Erythroblast (primary cell): ENCODE results near the gene AMPD3.

ENCODE experiments used
- GATA1 ChIP-seq: IDR thresholded peaks from 2 replicates; pipeline ENCODE4 v1.6.1; 2011; ENCODE audit warnings: low read depth, mild to moderate bottlenecking, control low read depth, low read length, moderate library complexity
- POLR2A ChIP-seq: IDR thresholded peaks from 2 replicates; pipeline ENCODE4 v1.6.1; 2011; ENCODE audit warnings: mild to moderate bottlenecking, low read length

DNA sequence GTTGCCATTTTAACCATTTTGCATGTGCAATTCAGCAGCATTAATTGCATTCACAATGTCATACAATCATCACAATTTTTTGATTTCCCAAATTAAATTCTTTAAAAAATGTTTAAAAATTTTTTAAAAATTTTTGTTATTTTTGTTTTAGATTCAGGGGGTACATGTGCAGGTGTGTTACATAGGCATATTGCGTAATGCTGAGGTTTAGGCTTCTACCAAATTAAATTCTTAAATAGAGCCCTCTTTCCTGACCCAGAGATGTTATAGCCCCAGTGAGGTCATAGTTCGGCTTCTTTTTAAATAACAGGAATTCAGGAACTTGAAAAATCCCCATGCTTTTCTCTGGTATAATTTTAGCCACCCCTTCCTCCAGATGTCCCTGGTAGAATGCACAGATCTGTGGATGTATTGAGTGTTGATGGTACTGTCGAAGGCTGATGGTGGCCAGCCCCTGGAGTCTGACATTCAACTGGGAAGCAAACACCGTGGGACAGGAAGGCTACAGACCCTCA lies 11.3 kb upstream of the AMPD3 start:
- no peak for TF ChIP-seq POLR2A
- no peak for TF ChIP-seq GATA1
